Fibroblast of skin of abdomen (primary cell): ENCODE measurements around the gene SIRPB2. TPM values are rescaled to one million over a fixed set of nuclear protein-coding genes. Genes with fewer than 3 reads are reported as not detected.

ENCODE experiments used
- DNase-seq: peaks from one replicate; pipeline ENCODE4 v3.0.0-alpha.2; 2013
- polyA plus RNA-seq, 2 experiments: library from polyadenylated mRNA; unstranded; fragments of 120-200 nt; gene quantifications; one replicate each; pipeline ENCODE4 v1.2.1, GENCODE V29; 2013; ENCODE audit not compliant: insufficient read length in 2 of 2

SIRPB2 gene
- not detected for polyA plus RNA-seq (2013, experiment 1 of 2; ENCODE audit: insufficient read length)
- polyA plus RNA-seq (2013, experiment 2 of 2; ENCODE audit: insufficient read length), result not detected

DNA sequence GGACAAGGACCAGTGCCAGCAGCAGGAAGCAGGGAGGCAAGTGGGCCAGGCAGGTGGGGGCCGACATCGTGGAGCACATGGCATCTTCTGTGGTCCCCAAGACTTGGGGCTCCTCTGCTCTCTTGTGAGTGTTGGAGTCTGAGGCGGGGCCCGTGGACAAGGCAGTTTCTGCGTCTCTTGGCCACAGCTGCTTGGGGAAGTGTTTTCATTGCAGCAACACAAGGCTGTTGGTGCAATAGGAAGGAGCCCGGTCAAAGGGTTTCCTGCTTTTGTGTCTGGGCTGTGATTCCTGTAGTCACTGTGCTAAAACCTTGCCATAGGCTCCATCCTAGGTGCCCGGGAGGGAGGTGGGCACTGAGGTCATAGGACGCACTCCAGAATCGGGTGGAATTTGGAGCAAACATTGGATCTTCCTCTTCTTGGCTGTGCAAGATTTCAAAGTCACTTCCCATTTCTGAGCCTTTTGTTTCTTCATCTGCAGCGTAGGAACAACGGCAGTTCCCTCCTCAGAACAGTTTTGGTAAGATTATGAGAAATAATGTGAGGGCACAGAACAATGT lies at the start of gene SIRPB2:
TSS of gene SIRPB2 (minus strand) at position 140 of the 560 bp plus-strand sequence. CDS start at position 79, 61 bp downstream.
- no peak for DNase-seq

GRCh38 chr20:1539816-1540419 lies 48.7 kb upstream of the SIRPB2 start:
- no peak for DNase-seq

GRCh38 chr20:1538655-1539054 lies 47.4 kb upstream of the SIRPB2 start:
- DNase-seq, result no peak

DNA sequence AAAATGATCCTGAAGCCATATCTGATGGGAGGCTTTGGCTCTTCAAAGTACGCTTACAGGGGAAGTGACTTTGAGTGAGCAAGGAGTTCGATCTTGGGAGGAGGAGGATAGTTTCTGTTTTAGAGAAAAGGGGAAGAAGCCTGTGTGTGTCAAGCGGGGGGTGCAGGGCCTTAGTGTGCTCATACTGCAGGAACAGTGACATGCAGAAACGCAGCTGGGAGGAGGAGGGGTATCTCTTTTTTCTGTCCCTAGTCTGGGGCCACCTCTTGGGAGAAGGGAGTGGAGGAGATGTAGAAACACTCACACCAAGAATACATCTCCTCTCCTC lies 46.5 kb upstream of the SIRPB2 start:
- DNase-seq, result no peak

GRCh38 chr20:1536893-1537730 lies 45.9 kb upstream of the SIRPB2 start:
- DNase-seq, result no peak

DNA sequence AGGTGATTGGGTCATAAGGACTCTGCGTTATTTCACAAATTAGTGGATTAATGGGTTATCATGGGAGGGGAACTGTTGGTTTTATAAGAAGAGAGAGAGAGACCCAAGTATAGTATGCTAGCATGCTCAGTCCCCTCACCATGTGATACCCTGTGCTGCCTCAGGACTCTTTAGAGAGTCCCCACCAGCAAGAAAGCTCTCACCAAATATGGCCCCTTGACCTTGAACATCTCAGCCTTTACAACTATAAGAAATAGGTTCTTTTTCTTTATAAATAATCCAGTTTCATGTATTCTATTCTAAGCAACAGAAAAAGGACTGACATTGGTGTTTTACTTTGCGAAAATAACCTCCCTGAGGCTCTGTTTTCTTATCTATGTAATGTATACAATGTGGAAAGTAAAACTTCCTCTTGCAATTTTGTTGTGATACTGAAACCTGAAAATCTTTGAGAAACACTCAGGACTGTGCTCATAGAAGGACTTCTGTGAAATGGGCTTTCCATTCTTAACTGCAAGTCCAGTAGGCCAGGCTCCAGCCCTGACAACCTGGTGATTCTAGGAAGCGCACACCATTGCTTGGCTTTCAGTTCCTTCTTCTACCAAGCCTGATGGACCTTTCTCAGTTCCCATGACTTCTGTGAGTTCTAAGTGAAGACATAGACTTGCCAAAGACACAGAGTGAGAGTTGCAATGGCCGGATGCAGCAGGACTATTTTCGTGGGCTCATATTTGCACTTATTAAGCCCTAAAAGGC lies 44.4 kb upstream of the SIRPB2 start:
- no peak for DNase-seq

DNA sequence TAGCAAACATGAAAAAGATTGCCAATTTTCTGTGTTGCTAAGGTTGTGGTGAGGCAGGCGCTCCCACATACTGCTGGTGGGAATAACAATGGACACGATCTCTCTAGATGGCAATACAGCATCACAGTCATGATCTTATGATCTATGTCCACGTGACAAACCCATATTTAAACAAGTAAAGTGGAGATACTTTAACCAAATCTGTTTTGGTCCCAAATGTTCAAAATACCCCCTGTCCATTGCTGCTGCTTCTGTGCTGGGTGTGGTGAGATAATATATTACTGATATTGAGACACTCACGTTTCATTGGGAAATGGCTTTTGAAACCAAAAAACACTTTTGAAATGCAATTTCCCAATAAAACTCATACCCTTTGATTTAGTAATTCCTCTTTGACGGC lies 43.3 kb upstream of the SIRPB2 start:
- no peak for DNase-seq

GRCh38 chr20:1533059-1533458 lies 41.8 kb upstream of the SIRPB2 start:
- no peak for DNase-seq

GRCh38 chr20:1528811-1529210 lies 37.6 kb upstream of the SIRPB2 start:
- DNase-seq, result peak; percentile 4

DNA sequence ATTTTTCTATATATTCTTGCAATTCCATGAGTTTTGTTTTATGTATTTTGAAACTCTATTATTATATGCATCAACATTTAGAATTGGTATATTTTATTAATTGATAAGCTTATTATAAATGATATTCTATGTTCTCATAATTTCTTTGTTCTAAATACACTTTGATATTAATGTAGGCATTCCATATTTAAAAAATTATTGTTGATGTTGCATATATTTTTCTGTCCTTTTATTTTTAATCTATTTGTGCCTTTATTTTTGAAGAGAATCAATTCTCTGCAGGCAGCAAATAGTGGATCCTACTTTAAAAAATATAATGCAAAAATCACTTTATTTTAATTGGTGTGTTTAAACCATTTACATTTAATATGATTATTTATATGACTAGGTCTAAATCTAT lies 36.7 kb upstream of the SIRPB2 start:
- DNase-seq, result no peak

- DNase-seq, result no peak
These were observed 35.7 kb upstream of the SIRPB2 start for GRCh38 chr20:1526896-1527295.

- DNase-seq, result no peak
These were observed 35.1 kb upstream of the SIRPB2 start for GRCh38 chr20:1526310-1526709.

DNA sequence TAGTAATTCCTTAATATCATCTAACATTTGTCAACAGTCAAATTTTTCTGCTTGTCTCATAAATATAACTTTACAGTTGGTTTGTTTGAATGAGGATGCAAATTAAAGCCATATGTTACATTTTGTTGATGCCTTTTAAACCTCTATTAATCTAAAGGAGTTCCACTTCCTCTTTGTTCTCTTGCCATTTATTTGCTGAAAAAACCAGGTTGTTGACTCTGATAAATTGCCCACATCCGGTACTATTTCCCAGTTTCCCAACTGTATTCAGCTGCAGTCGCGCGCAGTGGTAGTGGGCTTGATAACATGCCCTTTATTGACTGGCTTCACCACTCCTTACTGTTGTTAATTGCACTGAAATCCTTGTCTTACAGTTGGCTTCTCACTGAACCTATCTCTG lies 32.8 kb upstream of the SIRPB2 start:
- DNase-seq, result peak; percentile 2

GRCh38 chr20:1517010-1517409 lies 25.8 kb upstream of the SIRPB2 start:
- DNase-seq, result no peak

GRCh38 chr20:1513801-1514200 lies 22.6 kb upstream of the SIRPB2 start:
- no peak for DNase-seq

- peak; percentile 9 for DNase-seq
These were observed 18.0 kb upstream of the SIRPB2 start for GRCh38 chr20:1509237-1509636.

DNA sequence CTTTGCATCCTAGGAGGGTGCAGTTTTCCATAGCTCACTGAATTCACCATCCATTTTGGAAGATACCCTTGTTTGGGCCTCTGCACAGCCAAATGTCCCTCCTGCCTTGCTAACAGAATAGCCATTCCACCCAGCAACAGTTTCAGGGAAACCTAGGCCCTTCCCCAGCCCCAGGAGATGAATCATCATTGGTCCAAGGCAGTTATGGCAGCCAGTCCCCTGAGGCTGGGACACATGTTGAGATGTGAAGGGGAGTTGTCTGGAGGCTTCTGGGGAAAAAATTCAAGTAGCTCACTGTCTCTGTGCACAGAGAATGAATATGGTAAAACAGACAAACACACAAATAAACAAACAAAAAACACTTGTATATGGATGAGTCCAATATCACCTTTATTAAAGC lies 17.4 kb upstream of the SIRPB2 start:
- DNase-seq, result no peak

GRCh38 chr20:1507276-1507675 lies 16.1 kb upstream of the SIRPB2 start:
- DNase-seq, result no peak

GRCh38 chr20:1505871-1506270 lies 14.7 kb upstream of the SIRPB2 start:
- DNase-seq, result no peak

GRCh38 chr20:1505361-1505760 lies 14.1 kb upstream of the SIRPB2 start:
- no peak for DNase-seq

DNA sequence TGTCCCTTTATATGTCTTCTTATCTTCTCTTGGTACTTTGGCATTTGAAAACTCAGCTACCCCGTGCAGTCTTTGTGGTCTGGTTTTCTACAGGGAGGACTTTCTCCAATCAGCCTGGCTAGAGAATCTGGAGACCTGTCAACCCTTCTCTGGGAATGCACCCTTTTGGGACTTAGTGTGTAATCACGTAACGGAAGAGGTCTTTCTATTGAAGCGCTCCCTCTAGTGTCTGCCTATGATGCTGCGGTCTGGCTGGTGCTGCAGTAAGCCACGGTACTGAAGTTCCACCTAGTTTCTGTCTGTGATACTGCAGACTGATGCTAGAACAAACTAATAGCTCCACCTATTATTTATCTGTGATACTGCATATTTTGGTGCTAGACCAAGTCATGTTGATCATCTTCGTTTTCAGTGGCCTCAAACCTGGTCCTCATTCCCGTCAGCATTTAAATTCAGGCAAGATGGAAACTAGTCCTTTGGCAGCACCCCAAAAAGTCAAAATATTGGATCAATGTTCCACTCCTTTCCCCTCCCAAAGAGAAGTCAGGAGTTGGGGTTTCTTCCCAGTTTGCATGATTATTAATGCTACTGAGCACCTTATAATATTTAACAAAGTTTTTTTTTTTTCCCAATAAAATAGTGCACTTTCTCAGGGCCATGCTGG lies 12.5 kb upstream of the SIRPB2 start:
- peak; percentile 83 for DNase-seq

DNA sequence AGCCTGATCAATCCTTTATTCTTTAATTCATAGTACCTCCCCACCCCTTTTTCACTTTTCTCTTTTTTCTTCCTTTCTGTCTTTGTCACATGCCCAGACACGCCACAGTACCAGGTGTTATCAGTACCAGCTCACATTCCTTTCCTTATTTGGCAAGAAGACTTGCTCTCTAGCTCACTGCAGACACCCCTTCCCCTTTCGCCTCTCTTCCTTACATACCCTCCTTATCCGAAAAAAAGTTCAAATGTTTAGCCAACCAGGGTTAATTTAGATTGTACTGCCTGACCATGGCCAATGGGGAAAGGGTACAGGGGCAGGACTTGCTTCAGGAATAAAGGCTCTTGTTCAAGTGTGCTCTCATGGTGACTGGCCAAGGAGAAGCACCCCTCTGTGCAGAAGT lies 9.3 kb upstream of the SIRPB2 start:
- DNase-seq, result no peak
